Transverse colon (tissue), 3 donors: Measurements from ENCODE around the gene GDF9.

ENCODE experiments used
- CTCF ChIP-seq, 5 experiments: fragments of 200-600 bp in 3 of 5; fragments of 450-650 bp in 2 of 5; sonication (generic) in 3 of 5; IDR thresholded peaks; 1 replicate in 2 of 5; 2 replicates in 3 of 5; pipeline ENCODE4 v1.5.1; 2016 to 2017; ENCODE audit warnings: antibody characterized with exemption in 5 of 5, inconsistent platforms in 3 of 5, mild to moderate bottlenecking in 2 of 5, moderate library complexity in 1 of 5
- EP300 ChIP-seq: sonication (generic); formaldehyde crosslinking; IDR thresholded peaks from one replicate; pipeline ENCODE4 v1.6.1; 2017; ENCODE audit warnings: antibody characterized with exemption, low read depth
- POLR2A ChIP-seq: fragments of 450-650 bp; IDR thresholded peaks from one replicate; pipeline ENCODE4 v1.6.1; 2016; ENCODE audit warnings: antibody characterized with exemption, mild to moderate bottlenecking, moderate library complexity

DNA sequence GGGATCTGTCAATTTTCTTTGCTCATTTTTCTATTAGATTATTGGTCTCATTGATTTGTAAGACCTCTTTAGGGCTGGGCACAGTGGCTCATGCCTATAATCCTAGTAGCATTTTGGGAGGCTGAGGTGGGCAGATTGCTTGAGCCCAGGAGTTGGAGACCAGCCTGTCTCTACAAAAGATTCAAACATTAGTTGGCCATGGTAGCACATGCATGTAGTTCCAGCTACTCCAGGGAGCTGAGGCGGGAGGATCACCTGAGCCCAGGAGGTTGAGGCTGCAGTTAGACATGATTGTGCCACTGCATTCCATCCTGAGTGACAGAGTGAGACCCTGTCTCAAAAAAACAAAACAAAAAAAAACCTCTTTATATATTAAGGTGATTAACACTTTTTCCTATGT, 29.4 kb downstream of the GDF9 start:
- TF ChIP-seq POLR2A: no peak
- no peak for TF ChIP-seq CTCF (IDR thresholded peaks at IDR 0.05)
- no peak for TF ChIP-seq EP300
